GM13977 (cell line): ENCODE data around the gene CFAP20DC.

ENCODE experiments used
- DNase-seq: peaks from one replicate; pipeline ENCODE4 v3.0.0; 2012; ENCODE audit warnings: low spot score
- in situ Hi-C: fragments of 300-500 bp; cut with MboI; formaldehyde crosslinking; loops from one replicate; pipeline ENCODE4 v1.12.0; 2022; ENCODE audit warnings: low sequenced_read_pairs, low pct_unique_long_range_greater_than_20kb, mixed read lengths, inconsistent platforms; ENCODE audit not compliant: unreplicated experiment
- TF ChIP-seq, protein P1 (sequence below): IDR thresholded peaks from 2 replicates; pipeline ENCODE4 v1.5.1; 2012; ENCODE audit warnings: mild to moderate bottlenecking, control low read depth; ENCODE audit not compliant: insufficient read depth; ENCODE audit errors: extremely low read depth, missing control alignments

CFAP20DC gene

DNA sequence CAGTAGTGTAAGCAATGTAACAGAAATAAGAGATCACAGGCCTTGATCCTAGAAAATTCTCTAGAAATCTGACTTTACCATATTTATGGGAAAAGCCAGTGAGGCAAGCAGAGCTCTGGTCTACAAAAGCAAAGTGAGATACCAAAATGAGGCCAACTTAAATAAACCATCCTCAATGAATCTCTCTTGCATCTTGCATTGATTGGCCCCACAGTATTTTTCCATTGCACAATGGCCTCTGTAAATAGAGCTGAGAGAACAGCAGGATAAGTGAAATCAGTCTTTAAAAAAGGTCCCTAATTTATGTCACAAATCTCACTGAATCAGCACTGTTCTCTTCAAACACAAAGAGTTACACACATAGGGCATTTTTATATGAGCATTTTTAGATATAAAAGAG, 8.9 kb downstream of the CFAP20DC start:
- no peak for DNase-seq
- in situ Hi-C loops = no loop called here
- TF ChIP-seq, protein P1, sequence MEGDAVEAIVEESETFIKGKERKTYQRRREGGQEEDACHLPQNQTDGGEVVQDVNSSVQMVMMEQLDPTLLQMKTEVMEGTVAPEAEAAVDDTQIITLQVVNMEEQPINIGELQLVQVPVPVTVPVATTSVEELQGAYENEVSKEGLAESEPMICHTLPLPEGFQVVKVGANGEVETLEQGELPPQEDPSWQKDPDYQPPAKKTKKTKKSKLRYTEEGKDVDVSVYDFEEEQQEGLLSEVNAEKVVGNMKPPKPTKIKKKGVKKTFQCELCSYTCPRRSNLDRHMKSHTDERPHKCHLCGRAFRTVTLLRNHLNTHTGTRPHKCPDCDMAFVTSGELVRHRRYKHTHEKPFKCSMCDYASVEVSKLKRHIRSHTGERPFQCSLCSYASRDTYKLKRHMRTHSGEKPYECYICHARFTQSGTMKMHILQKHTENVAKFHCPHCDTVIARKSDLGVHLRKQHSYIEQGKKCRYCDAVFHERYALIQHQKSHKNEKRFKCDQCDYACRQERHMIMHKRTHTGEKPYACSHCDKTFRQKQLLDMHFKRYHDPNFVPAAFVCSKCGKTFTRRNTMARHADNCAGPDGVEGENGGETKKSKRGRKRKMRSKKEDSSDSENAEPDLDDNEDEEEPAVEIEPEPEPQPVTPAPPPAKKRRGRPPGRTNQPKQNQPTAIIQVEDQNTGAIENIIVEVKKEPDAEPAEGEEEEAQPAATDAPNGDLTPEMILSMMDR = no peak

- in situ Hi-C loops = no loop called here
- no peak for DNase-seq
- TF ChIP-seq, protein P1 = no peak
Observed at GRCh38 chr3:59027607-59028006, 22.2 kb downstream of the CFAP20DC start.

DNA sequence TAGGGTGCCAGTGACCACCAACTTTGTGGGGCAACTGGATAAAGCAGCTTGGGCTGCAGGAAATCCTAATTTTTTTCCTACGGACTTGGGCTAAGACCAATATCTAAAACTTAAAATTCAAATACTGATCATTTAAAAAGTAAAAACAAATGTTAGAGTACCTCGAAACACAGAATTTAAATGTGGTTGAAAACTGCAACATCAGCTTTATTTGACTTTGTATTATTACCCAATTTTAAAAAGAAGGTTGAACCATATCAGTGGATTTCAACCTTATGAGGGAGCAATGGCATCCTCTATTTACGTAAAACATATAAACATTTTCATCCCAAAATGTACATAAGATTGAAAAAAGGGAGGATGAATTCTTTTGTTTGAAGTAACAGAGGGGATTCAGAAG, 26.2 kb downstream of the CFAP20DC start:
- DNase-seq = no peak
- TF ChIP-seq, protein P1 = no peak
- in situ Hi-C loops = no loop called here

GRCh38 chr3:59017617-59017984, 32.2 kb downstream of the CFAP20DC start:
- DNase-seq = no peak
- TF ChIP-seq, protein P1 = no peak
- in situ Hi-C loops = no loop called here

DNA sequence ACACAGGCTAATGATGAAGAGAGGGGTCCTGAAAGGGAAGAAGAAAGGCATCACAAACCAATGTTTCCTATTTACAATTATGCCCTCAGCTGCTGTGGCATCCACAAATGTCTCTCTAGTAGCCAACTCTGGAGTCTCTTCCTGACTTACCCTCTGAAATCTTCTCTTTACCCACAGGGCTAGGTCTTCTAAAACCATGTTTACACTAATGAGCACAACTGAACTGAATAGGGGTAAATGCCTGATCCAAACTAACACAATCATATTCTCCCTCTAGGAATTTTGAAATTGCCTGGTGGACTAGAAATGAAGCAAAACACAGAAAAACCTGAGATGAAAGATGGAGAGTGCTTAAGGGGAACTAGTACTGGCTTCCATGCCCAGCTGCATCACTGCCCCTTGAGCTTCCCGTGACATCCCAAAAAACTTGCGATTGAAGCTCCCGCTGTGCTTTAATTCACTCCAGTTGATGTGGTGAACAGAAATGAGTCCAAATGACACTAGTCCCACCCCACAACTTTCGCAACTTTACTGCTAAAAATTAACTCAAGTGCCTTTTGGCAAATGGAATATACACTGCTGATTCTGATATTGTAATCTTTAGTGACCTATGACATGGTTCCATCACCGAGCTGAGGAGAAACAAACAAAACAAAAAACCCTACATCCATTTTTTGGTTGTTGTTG, 32.8 kb downstream of the CFAP20DC start:
- TF ChIP-seq, protein P1 = no peak
- DNase-seq = no peak
- in situ Hi-C loops = no loop called here

DNA sequence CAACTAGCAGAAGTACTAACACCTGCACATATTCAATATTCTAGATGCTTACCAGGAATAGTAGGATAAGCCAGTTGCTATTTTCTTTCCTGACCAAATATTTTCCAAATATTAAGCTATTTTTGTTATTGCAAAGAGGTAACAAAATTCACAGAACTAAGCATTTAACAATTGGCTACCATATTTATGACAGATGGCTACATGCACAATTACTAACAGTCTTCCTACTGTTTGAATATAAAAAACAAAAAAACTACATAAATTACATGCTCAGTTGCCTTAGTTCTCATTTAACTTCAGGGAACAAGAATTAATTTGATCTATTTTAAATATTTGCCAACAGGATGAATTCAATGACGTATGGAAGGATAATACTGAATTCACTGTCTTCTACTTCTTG, 36.2 kb downstream of the CFAP20DC start:
- DNase-seq = no peak
- TF ChIP-seq, protein P1 = no peak
- in situ Hi-C loops = no loop called here
